Hepatocyte (in vitro differentiated cells): Measurements from ENCODE around the gene SLC27A4.

ENCODE experiments used
- EZH2phosphoT487 ChIP-seq: fragments of 200-600 bp; sonication (generic); IDR thresholded peaks from one replicate; pipeline ENCODE4 v1.6.1; 2018; ENCODE audit warnings: antibody characterized with exemption, mild to moderate bottlenecking, low read depth, moderate library complexity; ENCODE audit not compliant: unreplicated experiment, severe bottlenecking
- TF ChIP-seq, protein P1 (sequence below): fragments of 200-600 bp; sonication (generic); IDR thresholded peaks from 2 replicates; pipeline ENCODE4 v1.5.1; 2016; ENCODE audit warnings: antibody characterized with exemption, mild to moderate bottlenecking; ENCODE audit not compliant: poor library complexity

- TF ChIP-seq, protein P1, sequence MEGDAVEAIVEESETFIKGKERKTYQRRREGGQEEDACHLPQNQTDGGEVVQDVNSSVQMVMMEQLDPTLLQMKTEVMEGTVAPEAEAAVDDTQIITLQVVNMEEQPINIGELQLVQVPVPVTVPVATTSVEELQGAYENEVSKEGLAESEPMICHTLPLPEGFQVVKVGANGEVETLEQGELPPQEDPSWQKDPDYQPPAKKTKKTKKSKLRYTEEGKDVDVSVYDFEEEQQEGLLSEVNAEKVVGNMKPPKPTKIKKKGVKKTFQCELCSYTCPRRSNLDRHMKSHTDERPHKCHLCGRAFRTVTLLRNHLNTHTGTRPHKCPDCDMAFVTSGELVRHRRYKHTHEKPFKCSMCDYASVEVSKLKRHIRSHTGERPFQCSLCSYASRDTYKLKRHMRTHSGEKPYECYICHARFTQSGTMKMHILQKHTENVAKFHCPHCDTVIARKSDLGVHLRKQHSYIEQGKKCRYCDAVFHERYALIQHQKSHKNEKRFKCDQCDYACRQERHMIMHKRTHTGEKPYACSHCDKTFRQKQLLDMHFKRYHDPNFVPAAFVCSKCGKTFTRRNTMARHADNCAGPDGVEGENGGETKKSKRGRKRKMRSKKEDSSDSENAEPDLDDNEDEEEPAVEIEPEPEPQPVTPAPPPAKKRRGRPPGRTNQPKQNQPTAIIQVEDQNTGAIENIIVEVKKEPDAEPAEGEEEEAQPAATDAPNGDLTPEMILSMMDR, result no peak
- TF ChIP-seq EZH2phosphoT487, result no peak
Measured at GRCh38 chr9:128370367-128370751, 30.0 kb downstream of the SLC27A4 start.
